Measurements from ENCODE around the gene SERPINH1.

The SERPINH1 gene

DNA sequence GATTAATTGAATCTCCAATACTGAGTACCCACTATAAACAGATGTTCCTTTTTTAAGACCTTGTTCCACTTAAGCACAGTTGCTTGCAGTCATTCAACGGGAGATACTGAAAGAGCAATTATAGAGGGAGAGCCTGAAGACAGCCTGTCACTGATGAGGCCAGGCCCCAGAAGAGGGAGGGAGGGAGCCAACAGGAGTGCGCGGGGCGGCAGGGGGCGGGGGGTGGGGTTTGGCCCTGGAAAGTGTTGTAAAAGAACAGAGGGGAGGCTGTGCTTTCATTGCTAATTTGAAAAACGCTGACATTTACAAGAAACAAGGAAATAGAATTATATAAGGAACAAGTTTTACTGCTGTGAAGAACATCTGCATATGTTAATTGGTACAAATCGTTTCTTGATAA is 53.7 kb downstream of the SERPINH1 start:
- H3K27me3 ChIP-seq (replicated peaks; ENCODE audit: insufficient read depth, low read length): no peaks in the 10 kb centered on the region
- no peak for DNase-seq
- no peak overlapping the region for H3K27ac ChIP-seq (ENCODE audit: low read length)
- no peaks in the 10 kb centered on the region for H3K36me3 ChIP-seq (replicated peaks; ENCODE audit: insufficient read depth, low read length)
- H3K4me3 ChIP-seq (ENCODE audit: low read length): no peak overlapping the region
- no peak overlapping the region for H3K9ac ChIP-seq (ENCODE audit: low read length)
- 0 out of 2 replicates have a peak, but pooled peaks cover 4% of the 10 kb centered on the region for H3K4me1 ChIP-seq (ENCODE audit: low read length)
- H3K79me2 ChIP-seq (ENCODE audit: low read length): no peaks in the 10 kb centered on the region
- H2AFZ ChIP-seq (ENCODE audit: low read length): no peak overlapping the region
- no peaks in the 10 kb centered on the region for H4K20me1 ChIP-seq (ENCODE audit: insufficient read depth, low read length)
- H3K4me2 ChIP-seq (ENCODE audit: low read depth, low read length): no peak overlapping the region
- H3K9me2 ChIP-seq (replicated peaks; ENCODE audit: insufficient read depth, low read length): no peaks in the 10 kb centered on the region
- H3K9me3 ChIP-seq (replicated peaks; ENCODE audit: insufficient read depth, low read length): no peaks in the 10 kb centered on the region
- no peaks in the 10 kb centered on the region for H3F3A ChIP-seq (ENCODE audit: insufficient read depth, low read length)
- TF ChIP-seq EZH2phosphoT487 (IDR thresholded peaks at IDR 0.05; ENCODE audit: low read length): no peak
- no peak for TF ChIP-seq CTCF (IDR thresholded peaks at IDR 0.05; ENCODE audit: low read length)

DNA sequence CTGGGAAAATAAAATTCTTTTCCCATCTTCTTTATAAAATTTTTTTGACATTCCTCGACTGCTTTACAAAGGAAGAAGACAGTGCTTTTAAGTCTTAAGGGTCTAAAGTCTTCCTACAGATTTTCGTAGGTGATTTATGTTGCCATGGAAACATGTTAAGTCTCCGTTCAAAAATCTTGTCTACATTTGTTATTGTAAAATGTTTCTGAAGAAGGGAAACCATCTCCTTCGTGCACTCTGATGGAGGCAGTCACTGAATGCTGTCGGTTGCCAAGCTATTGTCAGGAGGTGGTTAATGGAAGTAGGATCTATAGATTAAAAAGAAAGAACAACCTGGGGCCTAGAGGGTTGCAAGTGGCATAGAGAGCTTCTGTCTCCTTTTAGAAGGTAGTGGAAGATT is 54.2 kb downstream of the SERPINH1 start:
- H3K4me1 ChIP-seq (ENCODE audit: low read length): 0 out of 2 replicates have a peak, but pooled peaks cover 4% of the 10 kb centered on the region
- H3K4me2 ChIP-seq (ENCODE audit: low read depth, low read length): no peak overlapping the region
- no peak for DNase-seq
- H3K9ac ChIP-seq (ENCODE audit: low read length): no peak overlapping the region
- H3F3A ChIP-seq (ENCODE audit: insufficient read depth, low read length): no peaks in the 10 kb centered on the region
- no peaks in the 10 kb centered on the region for H3K27me3 ChIP-seq (replicated peaks; ENCODE audit: insufficient read depth, low read length)
- H3K9me2 ChIP-seq (replicated peaks; ENCODE audit: insufficient read depth, low read length): no peaks in the 10 kb centered on the region
- no peak overlapping the region for H3K4me3 ChIP-seq (ENCODE audit: low read length)
- H3K27ac ChIP-seq (ENCODE audit: low read length): no peak overlapping the region
- no peak overlapping the region for H2AFZ ChIP-seq (ENCODE audit: low read length)
- TF ChIP-seq EZH2phosphoT487 (IDR thresholded peaks at IDR 0.05; ENCODE audit: low read length) (no peak), CTCF (IDR thresholded peaks at IDR 0.05; ENCODE audit: low read length) (no peak), EZH2 (optimal IDR thresholded peaks at IDR 0.05; ENCODE audit: low read depth, low read length) (no peak)
- no peaks in the 10 kb centered on the region for H4K20me1 ChIP-seq (ENCODE audit: insufficient read depth, low read length)
- H3K9me3 ChIP-seq (replicated peaks; ENCODE audit: insufficient read depth, low read length): no peaks in the 10 kb centered on the region
- no peaks in the 10 kb centered on the region for H3K79me2 ChIP-seq (ENCODE audit: low read length)
- no peaks in the 10 kb centered on the region for H3K36me3 ChIP-seq (replicated peaks; ENCODE audit: insufficient read depth, low read length)

Measured in MM.1S (cell line).